GM19328 (cell line): ENCODE measurements around the gene SLC22A31.

ENCODE experiments used
- ATAC-seq: cut with Tn5 transposase; IDR thresholded peaks from one replicate; pipeline ENCODE4 v1.9.1; 2021; ENCODE audit warnings: mild to moderate bottlenecking, moderate library complexity; ENCODE audit not compliant: unreplicated experiment

The SLC22A31 gene

GRCh38 chr16:89179656-89180315, 20.6 kb downstream of the SLC22A31 start:
- no peak for ATAC-seq

DNA sequence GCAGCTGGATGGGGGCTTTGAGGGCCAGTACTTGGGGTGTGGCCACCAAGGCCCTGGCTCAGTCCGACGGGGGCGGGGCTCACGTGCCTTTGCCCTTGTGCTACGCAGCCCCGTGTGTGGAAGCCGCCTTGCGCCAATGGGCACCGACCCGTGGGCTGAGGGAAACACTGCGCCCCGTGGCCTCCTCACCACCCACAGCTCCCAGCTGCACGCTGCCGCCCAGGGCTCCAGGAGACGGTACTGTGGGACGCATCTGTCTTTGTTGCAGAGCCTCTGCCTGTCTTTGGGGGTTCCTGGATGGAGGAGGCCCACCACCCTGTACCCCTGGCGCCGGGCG, 21.2 kb downstream of the SLC22A31 start:
- no peak for ATAC-seq

GRCh38 chr16:89178453-89179147, 21.7 kb downstream of the SLC22A31 start:
- ATAC-seq: no peak

DNA sequence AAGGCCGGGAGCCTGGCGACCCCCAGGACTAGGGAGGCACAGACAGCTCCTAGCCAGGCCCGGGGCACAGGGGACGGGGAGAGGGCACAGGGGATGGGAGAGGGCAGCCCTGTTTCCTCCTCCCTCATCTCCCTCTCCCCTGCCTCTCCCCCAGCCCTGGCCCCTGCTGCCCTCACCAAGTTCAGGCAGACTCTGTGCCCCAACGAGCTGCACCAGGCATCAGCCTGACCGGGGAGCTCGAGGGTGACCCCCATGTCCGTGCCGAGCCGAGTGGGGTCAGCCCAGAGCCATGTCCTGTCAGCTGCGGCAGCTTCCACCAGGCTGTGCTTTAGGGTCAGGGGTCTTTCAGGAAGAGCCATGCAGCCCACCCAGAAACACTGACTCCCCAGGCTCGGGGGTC, 22.8 kb downstream of the SLC22A31 start:
- no peak for ATAC-seq

DNA sequence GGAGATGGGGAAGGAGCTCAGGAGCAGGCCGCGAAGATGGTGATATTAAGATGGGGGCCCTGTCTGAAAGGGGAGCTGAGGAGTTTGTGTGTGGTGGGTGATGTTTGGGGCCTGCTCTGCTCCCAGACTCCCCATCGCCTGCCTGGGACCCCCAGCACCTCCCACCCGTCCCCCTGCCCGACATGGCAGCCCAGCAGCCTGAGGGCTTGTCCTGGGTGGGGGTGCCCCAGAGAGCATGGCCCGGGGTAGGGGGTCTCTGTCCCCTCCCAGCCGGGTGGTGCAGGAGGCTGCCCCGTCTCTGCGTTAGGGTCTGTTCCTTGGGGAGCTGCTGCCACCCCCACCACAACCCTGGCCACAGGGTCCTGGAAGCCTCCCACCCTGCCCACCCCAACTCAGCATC, 23.6 kb downstream of the SLC22A31 start:
- ATAC-seq: no peak

- ATAC-seq: no peak
Measured at GRCh38 chr16:89176147-89176690, 24.1 kb downstream of the SLC22A31 start.

DNA sequence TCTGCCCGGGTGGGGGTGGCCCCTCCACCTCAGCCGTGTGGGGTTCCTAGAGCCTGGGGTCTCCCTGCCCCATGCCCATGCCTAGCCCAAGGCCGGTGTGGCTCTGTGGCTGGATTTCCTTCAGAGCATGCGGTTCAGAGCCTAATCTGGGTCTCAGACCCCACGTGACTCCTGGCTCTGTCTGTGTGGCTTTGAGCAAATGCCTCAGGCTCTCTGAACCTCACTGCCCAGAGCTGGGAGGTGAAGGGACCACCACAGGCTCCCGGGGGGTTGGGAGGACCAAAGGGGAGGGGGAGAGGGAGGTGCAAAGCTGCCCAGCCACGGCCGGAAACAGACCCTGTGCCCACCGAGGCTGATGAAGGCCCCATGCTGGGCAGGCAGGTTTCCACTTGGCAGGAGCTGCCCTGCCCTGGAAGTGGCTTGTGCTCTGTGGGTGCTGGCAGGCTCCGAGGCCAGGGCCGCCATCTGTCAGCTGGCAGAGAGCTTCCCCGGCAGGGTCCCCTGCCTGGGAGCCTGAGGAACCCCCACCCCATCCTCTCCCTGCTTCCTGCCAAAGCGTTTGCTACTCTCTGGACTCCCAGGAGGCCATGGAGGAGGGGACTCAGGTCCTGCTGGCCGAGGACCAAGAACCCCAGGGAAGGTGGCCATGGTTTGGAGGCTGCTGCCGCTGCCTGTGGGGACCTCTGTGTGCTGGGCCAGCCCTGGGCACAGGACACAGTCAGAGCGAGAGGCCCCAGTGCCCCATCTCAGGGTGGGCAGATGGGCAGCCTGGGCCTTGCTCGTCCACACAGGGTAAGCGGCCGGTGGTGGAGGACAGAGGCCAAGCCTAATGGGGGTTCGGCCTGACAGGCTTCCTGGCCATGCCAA, 24.8 kb downstream of the SLC22A31 start:
- no peak for ATAC-seq

DNA sequence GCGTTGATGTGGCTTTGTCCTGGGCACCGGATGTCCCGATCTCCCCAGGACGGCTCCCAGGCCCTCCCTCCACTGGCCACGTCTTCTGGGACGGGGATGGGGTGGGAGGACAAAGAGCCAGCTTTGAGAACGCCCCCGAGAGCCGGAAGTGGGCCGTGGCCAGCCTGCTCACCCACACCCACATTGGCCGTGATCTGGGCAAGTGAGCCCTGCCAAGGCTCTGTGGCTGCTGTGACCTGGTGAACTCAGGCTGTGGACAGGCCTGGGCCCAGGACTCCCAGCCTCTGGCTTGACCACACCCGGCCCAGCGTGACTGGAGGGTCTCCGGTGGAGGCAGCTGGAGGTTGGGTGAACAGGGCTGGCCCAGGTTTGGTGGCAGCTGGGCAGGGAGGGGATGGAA, 25.5 kb downstream of the SLC22A31 start:
- no peak for ATAC-seq

DNA sequence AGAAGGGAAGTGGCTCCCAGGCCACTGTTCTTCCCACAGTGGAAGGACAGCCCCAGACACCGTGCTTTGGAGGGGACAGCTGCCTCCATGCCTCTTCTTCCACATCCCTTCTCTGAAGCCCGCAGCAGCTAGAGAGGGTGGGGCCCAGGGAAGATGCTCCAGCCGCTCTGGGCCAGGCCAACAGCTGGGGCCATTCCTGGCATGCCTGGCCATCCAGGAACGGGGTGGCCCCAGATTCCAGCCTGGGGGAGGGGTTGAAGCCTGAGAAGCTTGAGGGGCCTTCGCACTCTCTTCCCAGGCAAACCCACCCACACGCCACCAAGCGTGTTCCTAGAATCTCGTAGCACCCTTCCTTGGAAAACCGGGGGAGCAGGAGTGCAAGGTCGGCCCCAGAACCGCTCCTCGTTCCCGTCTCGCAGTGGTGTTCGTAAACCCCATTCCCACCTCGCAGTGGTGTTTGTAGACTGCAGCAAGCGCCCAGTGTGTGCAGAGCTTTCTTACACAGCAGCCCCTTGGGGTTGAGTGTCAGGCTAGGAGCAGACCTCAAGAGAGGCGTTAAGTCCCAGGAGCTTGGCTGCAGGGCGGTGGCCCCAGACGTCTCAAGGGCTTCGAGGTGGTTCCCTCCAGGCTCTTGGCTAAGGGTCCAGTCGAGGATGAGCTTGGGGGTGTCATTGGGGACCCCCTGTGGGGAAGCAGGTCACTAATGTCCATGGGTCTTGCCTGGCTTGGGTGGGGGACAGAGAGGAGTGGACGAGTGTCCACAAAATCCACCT, 26.1 kb downstream of the SLC22A31 start:
- no peak for ATAC-seq

- ATAC-seq: no peak
Measured at GRCh38 chr16:89173174-89173921, 27.0 kb downstream of the SLC22A31 start.

DNA sequence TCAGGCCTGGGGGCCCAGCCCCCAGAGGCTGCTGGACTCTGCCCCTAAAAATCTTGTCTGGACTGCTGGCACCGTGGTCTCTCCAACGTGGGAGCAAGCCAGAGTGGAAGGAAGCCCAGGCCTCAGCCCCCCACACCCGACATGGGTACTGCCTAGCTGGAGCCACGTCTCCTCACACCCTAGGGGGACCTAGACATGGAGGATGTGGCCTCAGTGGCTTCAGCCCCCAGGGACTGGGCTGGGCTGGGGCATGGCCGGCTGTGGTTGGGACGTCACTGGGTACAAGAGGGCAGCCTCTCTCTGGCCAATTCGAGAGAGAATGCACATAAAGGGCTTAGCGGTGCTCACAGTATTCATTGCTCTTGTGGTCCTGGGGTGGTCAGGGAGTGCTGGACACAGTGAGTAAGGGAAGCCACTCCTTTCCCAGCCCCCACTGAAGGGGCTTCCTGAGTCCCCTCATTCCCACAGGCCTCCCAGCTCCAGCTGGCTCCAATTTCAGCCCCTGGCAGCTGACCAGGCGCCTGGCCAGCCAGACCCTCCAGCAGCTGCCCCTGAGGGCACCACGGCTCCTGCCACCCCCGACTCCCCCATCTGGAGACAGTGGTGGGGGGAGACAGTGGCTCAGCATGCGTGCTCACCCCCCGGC, 27.7 kb downstream of the SLC22A31 start:
- no peak for ATAC-seq

DNA sequence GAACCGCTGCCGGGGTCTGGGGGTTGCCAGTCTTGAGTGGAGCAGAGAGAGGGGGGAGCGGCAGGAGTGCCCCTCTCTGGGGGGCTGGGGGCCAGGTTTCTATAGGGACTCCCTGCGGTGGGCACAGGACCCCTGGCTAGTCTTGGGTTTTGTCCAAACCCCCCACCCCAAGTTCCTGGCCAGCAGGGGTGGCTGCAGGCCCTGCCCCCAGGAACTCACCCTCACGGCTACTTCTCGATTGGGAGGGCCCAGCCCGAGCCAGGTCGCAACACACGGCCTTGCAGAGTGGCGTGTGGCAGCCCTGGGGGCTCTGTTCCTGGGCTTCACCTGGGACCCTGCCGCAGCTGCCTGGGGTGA, 28.2 kb downstream of the SLC22A31 start:
- no peak for ATAC-seq

DNA sequence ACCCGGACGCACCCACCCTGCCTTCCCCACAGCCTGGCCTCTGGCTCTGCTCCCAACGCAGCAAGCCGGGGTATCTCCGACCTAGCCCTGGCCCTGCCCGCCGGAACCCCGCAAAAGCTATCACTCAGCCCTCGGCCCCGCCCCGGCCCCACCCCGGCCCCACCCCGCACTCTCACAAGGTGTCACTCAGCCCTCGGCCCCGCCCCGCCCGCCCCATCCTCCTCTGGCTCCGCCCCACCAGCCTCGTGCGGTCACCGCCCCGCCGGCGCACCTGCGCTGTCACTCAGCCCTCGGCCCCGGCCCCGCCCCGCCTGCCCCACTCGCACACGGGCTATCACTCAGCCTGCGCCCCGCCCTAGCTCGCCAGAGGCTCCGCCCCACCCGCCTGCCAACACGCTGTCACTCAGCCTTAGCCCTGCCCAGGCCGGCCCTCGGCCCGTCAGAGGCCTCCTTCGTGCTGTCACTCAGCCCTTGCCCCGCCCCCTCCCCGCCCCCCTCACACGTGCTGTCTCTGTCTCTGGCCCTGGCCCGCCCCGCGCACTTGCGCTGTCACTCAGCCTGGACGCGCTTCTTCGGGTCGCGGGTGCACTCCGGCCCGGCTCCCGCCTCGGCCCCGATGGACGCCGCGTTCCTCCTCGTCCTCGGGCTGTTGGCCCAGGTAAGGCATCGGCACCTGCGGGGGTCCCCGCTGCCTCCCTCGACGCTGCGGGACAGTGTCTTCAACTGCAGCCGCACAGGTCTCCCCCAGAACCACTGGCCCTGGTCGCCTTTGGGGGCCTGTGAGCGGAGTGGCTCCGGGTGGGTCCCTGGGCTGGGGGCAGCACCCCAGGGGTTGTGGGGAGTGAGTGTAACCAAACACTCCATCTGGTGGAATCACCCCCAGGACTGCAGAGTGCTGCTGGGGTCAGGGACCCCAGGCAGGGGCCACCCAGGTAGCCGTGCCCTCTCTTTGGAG, 28.8 kb downstream of the SLC22A31 start, which contains the start of gene CDH15:
Gene CDH15 (plus strand): TSS at position 533 of the 955 bp plus-strand sequence. CDS start 84 bp downstream, at position 617.
- ATAC-seq: peak; percentile 80

DNA sequence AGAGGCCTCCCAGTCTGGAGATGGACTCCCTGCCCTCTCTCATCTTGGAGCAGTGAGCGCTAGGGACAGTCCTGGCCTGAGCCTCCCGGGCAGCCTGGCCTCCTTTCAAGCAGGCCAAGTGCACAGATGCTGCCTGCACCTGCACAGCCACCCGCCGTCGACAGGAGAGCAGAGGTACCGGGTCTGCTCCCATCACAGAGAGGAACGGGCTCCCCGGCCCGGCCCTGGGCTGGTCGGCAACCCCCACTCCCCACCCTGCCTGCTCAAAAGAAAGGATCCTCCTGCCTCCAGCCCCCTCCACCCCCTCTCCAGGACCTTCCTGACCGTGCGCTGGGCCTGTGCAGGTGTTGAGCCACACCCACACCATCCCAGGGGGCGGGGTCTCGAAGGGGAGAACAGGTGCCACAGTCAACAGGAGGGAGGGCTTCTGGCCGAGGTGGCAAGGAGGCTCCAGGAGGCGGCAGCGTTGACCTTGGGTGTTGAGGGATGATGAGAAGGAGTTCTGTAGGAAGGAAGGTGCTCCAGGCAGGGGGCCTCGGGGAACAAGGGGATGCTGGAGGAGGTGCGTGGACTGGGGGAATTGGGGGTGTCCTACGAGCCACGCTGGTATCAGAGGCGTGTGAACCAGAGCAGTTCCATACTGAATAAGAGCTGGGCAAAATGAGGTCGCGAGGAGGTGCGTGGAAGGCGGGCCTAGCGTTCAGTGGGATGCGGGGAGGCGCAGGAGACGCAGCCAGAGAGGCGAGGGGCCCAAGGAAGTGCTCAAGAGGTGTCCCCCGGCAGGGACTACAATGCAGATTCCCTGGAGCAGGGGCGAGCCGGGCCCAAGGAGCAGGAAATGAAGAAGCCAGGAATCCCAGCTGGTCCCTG, 29.8 kb downstream of the SLC22A31 start:
- no peak for ATAC-seq

DNA sequence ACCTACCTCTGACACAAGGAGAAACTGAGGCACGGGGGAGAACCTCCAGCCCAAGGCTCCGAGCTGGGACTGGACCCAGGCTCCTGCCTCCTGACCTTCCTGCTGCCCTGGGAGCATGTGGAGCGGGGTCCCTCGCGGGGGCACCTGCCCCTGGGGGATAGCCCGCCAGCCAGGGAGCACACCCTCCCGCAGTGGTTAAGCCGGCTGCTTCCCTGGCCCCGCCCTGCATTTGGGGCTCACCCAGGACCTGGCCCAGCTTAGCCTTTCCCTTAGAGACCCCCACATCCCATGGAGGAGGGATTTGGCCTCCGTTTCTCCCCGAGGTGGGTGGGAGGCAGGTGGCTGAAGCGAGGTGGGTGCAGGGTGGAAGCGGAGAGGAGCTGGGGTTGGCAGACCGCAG, 30.6 kb downstream of the SLC22A31 start:
- ATAC-seq: no peak

GRCh38 chr16:89168381-89169189, 31.8 kb downstream of the SLC22A31 start:
- no peak for ATAC-seq
